ENCODE measurements around the gene DISC1. TPM values are rescaled to one million over a fixed set of nuclear protein-coding genes. Genes with fewer than 3 reads are reported as not detected.

DISC1 gene
- total and polyA plus RNA-seq, 2 donors (not counting 3 experiments of a cell fraction or from before 2014, with no cell fraction given) = 3.3 to 14.7 TPM

- Histone ChIP-seq H3K27ac (ENCODE audit: insufficient read depth, low read depth, low read length) (no peak overlapping the region), H3K4me1 (ENCODE audit: control insufficient read depth, extremely low read depth, insufficient read depth, low read length) (no peaks in the 10 kb centered on the region), H3K36me3 (ENCODE audit: control insufficient read depth in 2 of 2, extremely low read depth in 1 of 2, insufficient read depth in 2 of 2, low read length in 2 of 2) (no peaks in the 10 kb centered on the region), H3K9ac (replicated peaks; ENCODE audit: extremely low read depth, insufficient read depth, low read length) (no peak overlapping the region), H4K20me1 (replicated peaks; ENCODE audit: control insufficient read depth, extremely low read depth, insufficient read depth, low read length) (no peaks in the 10 kb centered on the region), H3K9me1 (replicated peaks; ENCODE audit: control insufficient read depth, extremely low read depth, insufficient read depth, low read length) (no peaks in the 10 kb centered on the region), H2AFZ (ENCODE audit: low read depth, low read length) (no peak overlapping the region), H3K4me2 (ENCODE audit: insufficient read depth, low read length) (no peak overlapping the region), H3K79me2 (ENCODE audit: control insufficient read depth, insufficient read depth, low read length) (no peaks in the 10 kb centered on the region), H3K9me3 (replicated peaks; ENCODE audit: control insufficient read depth, insufficient read depth, low read length) (no peaks in the 10 kb centered on the region), H3K27me3 (ENCODE audit: control insufficient read depth in 2 of 2, insufficient read depth in 2 of 2, low read length in 2 of 2) (no peaks in the 10 kb centered on the region), H3K4me3 (replicated peaks in 1 of 3; ENCODE audit: insufficient read depth in 1 of 3, low read depth in 1 of 3, low read length in 3 of 3) (no peak overlapping the region)
- ChIA-PET POLR2A (no interaction called here), CTCF (interaction anchor here (0.6 to 1.0 kb wide), 3 partner anchors 17 to 597 kb away, joined by 3 to 4 read pairs (median 3); no protein-coding TSS in a partner anchor)
- no TSS peak for BruUV-seq (replicated peaks)
- DNase-seq (ENCODE audit: low read depth, low spot score) = no peak
- TF ChIP-seq POLR2AphosphoS5 (IDR thresholded peaks at IDR 0.05; ENCODE audit: insufficient read depth, low read depth, low read length) = no peak
- no peak for TF ChIP-seq EZH2 (IDR thresholded peaks at IDR 0.05; ENCODE audit: borderline replicate concordance, low read depth, low read length, severe bottlenecking)
- TF ChIP-seq FOS (IDR thresholded peaks at IDR 0.05; ENCODE audit: borderline replicate concordance, insufficient read depth, low read length) = no peak
- TF ChIP-seq JUN (IDR thresholded peaks at IDR 0.05; ENCODE audit: borderline replicate concordance, insufficient read depth, insufficient read length, low read depth) = no peak
- TF ChIP-seq MYC (IDR thresholded peaks at IDR 0.05; ENCODE audit: low read depth, low read length) = no peak
- TF ChIP-seq CTCF (IDR thresholded peaks at IDR 0.05; ENCODE audit: extremely low read depth in 1 of 2, insufficient read depth in 1 of 2, low read depth in 1 of 2, low read length in 2 of 2) = no peak
- TF ChIP-seq GATA2 (IDR thresholded peaks at IDR 0.05; ENCODE audit: insufficient read depth, insufficient read length, low read depth, low read length) = no peak
- no peak for TF ChIP-seq MAX (IDR thresholded peaks at IDR 0.05; ENCODE audit: insufficient read depth, insufficient read length)
- no peak for TF ChIP-seq POLR2A (IDR thresholded peaks at IDR 0.05; ENCODE audit: low read depth, low read length)
- intact Hi-C loops (cut with micrococcal nuclease) (no loop called here), dilution Hi-C loops (cut with MboI; ENCODE audit: extremely low pct_ligation_motif_present, low sequenced_read_pairs) (no loop called here)
- no peak for FAIRE-seq
These were observed 57.0 kb downstream of the DISC1 start for GRCh38 chr1:231683439-231684165.
